HG02884 (cell line): ENCODE measurements around the gene CCDC88B.

Experiments
- ATAC-seq: cut with Tn5 transposase; IDR thresholded peaks from one replicate; pipeline ENCODE4 v1.9.1; 2021; ENCODE audit warnings: mild to moderate bottlenecking, moderate library complexity; ENCODE audit not compliant: unreplicated experiment

CCDC88B gene

GRCh38 chr11:64341851-64342791 lies 2.1 kb downstream of the CCDC88B start:
- ATAC-seq, result no peak

DNA sequence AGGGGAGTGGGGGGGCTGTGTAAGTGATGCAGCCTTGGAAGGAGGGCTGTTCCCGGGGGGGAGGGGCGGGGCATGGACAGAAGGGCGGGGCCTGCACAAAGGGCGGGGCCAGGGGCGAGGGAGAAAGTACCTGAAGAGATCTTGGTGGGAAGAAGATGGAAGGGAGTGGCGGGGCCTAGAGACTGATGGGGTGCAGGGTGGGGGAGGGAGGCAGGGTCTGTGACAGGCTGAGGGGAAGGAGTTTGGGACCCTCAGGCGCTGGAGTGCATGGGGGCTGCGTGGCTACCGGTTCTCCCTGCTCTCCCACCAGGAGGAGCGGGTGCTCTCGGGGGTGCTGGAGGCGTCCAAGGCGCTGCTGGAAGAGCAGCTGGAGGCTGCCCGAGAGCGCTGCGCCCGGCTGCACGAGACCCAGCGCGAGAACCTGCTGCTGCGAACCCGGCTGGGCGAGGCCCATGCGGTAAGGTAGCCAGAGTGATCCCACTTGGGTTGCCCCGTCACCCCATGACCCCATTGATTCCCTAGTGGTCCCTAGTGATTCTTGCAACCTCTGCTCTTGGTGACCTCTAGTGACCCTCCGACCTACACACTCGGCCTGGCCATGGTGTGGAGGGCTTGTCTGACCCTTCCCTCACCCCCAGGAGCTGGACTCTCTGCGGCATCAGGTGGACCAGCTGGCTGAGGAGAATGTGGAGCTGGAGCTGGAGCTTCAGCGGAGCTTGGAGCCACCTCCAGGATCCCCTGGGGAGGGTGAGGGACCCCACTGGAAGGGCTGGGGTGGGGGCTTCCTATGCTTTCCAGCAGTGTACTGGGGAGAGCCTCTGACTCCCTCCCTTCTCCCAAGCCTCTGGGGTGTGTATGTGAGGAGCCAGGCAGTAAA lies 3.1 kb downstream of the CCDC88B start:
- no peak for ATAC-seq

DNA sequence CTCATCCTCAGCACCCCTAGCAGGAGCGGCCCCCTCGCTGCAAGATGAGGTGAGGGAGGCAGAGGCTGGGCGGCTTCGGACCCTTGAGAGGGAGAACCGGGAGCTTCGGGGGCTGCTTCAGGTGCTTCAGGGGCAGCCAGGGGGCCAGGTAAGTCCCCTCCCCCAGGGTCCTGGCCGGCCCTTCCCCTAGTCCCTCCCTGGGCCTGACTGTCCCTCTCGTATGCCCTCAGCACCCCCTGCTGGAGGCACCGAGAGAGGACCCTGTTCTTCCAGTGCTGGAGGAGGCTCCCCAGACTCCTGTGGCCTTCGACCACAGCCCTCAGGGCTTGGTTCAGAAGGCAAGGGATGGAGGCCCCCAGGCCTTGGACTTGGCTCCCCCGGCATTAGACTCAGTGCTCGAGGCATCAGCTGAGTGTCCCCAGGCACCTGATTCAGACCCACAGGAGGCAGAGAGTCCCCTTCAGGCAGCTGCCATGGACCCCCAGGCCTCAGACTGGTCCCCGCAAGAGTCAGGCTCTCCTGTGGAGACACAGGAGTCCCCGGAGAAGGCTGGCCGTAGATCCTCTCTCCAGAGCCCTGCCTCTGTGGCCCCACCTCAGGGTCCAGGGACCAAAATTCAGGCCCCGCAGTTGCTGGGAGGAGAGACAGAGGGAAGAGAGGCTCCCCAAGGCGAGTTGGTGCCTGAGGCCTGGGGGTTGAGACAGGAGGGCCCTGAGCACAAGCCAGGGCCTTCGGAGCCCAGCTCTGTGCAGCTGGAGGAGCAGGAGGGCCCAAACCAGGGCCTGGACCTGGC lies 4.0 kb downstream of the CCDC88B start:
- no peak for ATAC-seq

DNA sequence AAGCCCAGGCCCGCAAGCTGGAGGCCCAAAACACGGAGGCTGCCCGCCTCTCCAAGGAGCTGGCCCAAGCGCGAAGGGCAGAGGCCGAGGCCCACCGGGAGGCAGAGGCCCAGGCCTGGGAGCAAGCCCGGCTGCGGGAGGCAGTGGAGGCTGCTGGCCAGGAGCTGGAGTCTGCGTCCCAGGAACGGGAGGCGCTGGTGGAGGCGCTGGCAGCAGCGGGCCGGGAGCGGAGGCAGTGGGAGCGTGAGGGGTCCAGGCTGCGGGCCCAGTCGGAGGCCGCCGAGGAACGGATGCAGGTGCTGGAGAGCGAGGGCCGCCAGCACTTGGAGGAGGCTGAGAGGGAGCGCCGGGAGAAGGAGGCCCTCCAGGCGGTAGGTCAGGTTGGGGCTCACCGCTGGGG lies 4.8 kb downstream of the CCDC88B start:
- no peak for ATAC-seq

- no peak for ATAC-seq
Observed at GRCh38 chr11:64347193-64347867, 7.3 kb downstream of the CCDC88B start.

DNA sequence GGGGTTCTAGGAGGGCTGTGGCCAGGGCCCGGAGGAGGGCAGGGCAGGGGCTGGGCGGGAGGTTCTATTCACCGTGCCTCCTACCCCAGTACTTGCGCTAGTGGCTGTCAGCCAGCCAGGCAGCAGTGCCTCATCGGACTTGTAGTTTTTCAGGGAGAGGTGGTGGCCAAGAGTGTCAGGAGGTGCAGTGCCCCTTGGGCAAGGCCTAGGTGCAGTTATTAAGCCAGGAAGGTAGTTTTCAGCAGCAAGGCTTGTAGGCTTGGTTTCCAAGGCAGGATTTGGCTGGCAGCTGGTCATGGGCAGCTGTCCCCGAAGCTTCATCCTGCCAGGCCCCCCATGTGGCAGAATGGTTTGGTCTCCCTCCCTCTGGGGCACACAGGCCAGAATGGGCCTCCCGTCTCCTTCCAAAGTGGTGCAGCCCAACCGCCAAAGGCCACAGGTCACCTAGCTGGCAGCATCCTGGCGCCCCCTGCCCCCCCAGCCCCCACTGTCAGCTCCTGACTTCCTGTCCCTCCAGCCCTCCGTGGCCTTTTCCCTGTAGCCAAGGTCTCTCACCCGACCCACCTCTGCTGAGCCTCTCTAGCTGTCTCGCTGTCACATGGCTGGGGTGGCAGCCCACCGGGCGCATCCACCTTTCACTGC lies 8.5 kb downstream of the CCDC88B start:
- no peak for ATAC-seq

- ATAC-seq, result no peak
Observed at GRCh38 chr11:64349025-64349387, 9.0 kb downstream of the CCDC88B start.

GRCh38 chr11:64349404-64349803 lies 9.4 kb downstream of the CCDC88B start:
- ATAC-seq, result no peak

DNA sequence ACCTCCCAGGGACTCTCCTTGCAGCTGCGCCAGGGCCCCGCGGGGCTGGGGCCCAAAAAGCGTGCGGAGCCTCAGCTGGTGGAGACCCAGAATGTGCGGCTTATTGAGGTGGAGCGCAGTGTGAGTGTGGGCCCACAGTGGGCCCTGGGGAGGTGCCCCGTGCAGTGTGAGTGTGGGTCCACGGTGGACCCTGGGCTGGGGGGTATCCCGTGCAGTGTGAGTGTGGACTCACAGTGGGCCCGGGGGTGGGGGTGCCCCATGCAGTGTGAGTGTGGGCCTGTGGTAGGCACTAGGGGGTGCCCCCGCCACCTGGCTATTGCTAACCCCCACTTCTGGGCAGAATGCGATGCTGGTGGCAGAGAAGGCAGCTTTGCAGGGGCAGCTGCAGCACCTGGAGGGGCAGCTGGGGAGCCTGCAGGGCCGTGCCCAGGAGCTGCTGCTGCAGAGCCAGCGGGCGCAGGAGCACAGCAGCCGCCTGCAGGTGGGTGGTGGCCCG lies 11.2 kb downstream of the CCDC88B start:
- no peak for ATAC-seq

DNA sequence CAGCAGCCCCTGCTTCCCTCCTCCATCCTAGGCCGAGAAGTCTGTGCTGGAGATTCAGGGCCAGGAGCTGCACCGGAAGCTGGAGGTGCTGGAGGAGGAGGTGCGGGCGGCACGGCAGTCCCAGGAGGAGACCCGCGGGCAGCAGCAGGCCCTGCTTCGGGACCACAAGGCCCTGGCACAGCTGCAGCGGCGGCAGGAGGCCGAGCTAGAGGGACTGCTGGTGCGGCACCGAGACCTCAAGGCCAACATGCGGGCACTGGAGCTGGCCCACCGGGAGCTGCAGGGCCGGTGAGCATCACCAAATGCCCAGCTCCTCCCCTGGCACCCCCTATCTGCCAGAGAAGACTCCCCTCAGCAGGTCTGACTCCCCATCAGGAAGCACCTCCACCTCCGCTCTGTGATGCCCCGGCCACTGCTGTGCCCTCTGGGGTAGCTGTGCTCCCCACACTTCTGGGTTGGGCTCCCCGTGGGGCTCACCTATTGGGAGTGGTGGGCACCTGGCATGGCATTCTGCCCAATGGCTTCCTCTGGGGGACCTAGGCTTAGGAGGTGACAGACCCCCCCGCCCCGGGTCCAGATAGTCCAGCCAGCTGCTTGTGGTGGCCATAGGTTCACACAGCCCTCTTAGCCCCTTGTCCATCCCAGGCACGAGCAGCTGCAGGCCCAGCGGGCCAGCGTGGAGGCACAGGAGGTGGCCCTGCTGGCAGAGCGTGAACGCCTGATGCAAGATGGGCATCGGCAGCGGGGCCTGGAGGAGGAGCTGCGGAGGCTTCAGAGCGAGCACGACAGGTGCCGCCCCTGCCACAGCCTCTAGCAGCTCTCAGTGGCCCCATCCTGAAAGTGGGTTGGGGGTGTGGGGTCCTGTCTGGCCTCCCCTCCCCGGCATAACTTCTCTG lies 12.3 kb downstream of the CCDC88B start:
- no peak for ATAC-seq

GRCh38 chr11:64352995-64353714 lies 13.2 kb downstream of the CCDC88B start:
- no peak for ATAC-seq

GRCh38 chr11:64353715-64354506 lies 13.9 kb downstream of the CCDC88B start:
- ATAC-seq, result no peak

DNA sequence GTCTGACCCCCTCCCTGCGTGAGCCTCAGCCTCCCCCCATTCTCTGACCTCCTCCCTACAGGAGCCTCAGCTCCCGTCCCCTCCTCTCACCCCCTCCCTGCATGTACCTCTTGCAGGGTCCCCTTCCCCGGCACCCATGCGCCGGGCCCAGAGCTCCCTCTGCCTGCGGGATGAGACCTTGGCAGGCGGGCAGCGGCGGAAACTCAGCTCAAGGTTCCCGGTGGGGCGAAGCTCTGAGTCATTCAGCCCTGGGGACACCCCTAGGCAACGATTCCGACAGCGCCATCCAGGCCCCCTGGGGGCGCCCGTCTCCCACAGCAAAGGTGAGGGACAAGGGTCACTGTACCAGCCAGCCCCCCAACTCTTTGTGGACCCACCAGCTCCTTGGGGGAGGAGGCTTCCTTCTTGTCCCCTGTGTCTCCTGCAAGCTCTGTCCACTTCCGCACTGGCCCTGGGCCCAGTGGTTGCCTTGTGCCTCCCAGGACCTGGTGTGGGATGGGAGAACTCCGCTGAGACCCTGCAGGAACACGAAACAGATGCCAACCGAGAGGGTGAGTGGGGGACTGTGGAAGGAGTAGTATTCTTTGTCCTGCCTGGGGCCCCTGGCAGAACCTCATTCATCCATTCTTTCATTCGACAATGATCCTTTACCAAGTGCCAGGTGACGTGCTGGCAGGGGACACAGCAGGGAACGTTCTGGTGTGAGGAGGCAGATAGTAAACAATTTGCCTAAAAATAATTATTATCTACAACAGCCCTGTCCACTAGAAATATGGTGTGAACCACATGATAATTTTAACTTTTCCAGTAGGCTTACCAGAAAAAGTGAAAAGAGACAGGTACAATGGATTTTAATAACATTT lies 15.3 kb downstream of the CCDC88B start:
- no peak for ATAC-seq

- ATAC-seq, result no peak
Observed at GRCh38 chr11:64356498-64357411, 16.8 kb downstream of the CCDC88B start.

DNA sequence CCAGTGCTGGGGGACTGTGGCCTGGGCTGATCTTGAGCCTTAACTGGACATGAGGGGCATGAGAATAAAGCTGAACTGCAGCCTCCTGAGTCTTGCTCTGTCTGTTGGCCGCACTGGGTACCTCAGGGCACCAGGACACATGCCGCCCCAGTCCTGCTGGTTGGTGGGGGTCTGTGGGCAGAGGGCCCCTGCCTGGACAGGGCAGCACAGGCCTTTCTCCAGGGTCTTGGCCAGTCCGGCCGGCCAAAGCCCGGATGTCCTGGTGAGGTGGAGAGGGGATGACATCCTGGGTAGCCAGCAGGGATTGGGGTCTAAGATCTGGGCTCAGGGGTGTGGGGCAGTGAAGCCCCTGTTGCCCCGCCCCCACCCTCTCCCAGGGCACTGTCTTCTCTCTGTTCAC lies 17.4 kb downstream of the CCDC88B start:
- no peak for ATAC-seq
